Erythroblast (primary cell): ENCODE data around the gene WDR5B.
"Not testable (repeated sequence)": the region's sequence is repeated elsewhere in the genome, so short reads cannot be mapped to it uniquely, and the experiment has no call there.

Experiments
- GATA1 ChIP-seq: IDR thresholded peaks from 2 replicates; pipeline ENCODE4 v1.6.1; 2011; ENCODE audit warnings: low read depth, mild to moderate bottlenecking, control low read depth, low read length, moderate library complexity
- POLR2A ChIP-seq: IDR thresholded peaks from 2 replicates; pipeline ENCODE4 v1.6.1; 2011; ENCODE audit warnings: mild to moderate bottlenecking, low read length

- not testable (repeated sequence) for TF ChIP-seq POLR2A, GATA1
These were observed 32.4 kb upstream of the WDR5B start for GRCh38 chr3:122448218-122448617.
